HepG2 (cell line): Measurements from ENCODE around the gene GPX2. TPM values are rescaled to one million over a fixed set of nuclear protein-coding genes. Genes with fewer than 3 reads are reported as not detected.

Source experiments
- ATAC-seq: fragments of 200-7000 bp; cut with Tn5 transposase; 3 replicates; pipeline ENCODE4 v1.9.1; 2020; ENCODE audit warnings: mild to moderate bottlenecking, moderate library complexity
- BruUV-seq: library from RNA; stranded (reverse); fragments of 400-500 nt; replicated peaks from 2 replicates; lab custom pipeline; 2021; lab: Mats Ljungman, UMichigan
- CTCF ChIA-PET: fragments of 300-600 bp; formaldehyde crosslinking; extraction: SDS; loops from one replicate; lab custom pipeline; 2021; ENCODE audit warnings: low total read pairs, inconsistent platforms, low intra/inter-chr PET ratio; lab: Yijun Ruan, JAX
- POLR2A ChIA-PET: fragments of 350-600 bp; sonication (Branson Sonifier 250); formaldehyde crosslinking; loops from one replicate; lab custom pipeline; 2020; ENCODE audit warnings: antibody characterized with exemption, inconsistent platforms; lab: Yijun Ruan, JAX
- DNase-seq: peaks from one replicate; pipeline ENCODE4 v3.0.0-alpha.2; 2015; ENCODE audit warnings: low spot score
- FAIRE-seq: peaks from 3 replicates; lab custom pipeline; 2011; peaks lifted over from hg19 to GRCh38; lab: Jason Lieb, UNC
- H2AFZ ChIP-seq: one replicate; pipeline ENCODE4 v1.6.1; 2011; ENCODE audit warnings: low read length, inconsistent platforms
- H3K27ac ChIP-seq: fragments of 300-600 bp; 3 replicates; pipeline ENCODE4 v1.8.0; 2011; ENCODE audit warnings: mixed run types, mild to moderate bottlenecking, mixed read lengths, low read length, inconsistent platforms; ENCODE audit not compliant: insufficient read depth; ENCODE audit errors: extremely low read length
- H3K27me3 ChIP-seq, 2 experiments: fragments of 200-600 bp in 1 of 2; 2 replicates in 1 of 2; 3 replicates in 1 of 2; pipeline versions ENCODE4 v1.6.0 to v1.8.0; 2011; ENCODE audit warnings: low read length in 2 of 2, mild to moderate bottlenecking in 2 of 2, moderate library complexity in 2 of 2, inconsistent platforms in 1 of 2; ENCODE audit not compliant: insufficient read depth in 2 of 2, control insufficient read depth in 1 of 2
- H3K36me3 ChIP-seq, 2 experiments: fragments of 200-600 bp in 1 of 2; replicated peaks in 1 of 2; 2 replicates in 1 of 2; 3 replicates in 1 of 2; pipeline versions ENCODE4 v1.5.1 to v1.8.0; 2011; ENCODE audit warnings: low read length in 2 of 2, inconsistent platforms in 1 of 2; ENCODE audit not compliant: insufficient read depth in 2 of 2, control insufficient read depth in 1 of 2
- H3K4me1 ChIP-seq: 2 replicates; pipeline ENCODE4 v1.5.1; 2012; ENCODE audit warnings: low read length, inconsistent platforms; ENCODE audit not compliant: insufficient read depth
- H3K4me2 ChIP-seq: 2 replicates; pipeline ENCODE4 v1.6.0; 2011; ENCODE audit warnings: low read depth, low read length, inconsistent platforms
- H3K4me3 ChIP-seq, 3 experiments: fragments of 200-600 bp in 1 of 3; sonication (generic), shearing (Covaris generic) in 1 of 3; replicated peaks in 1 of 3; 2 replicates each; pipeline ENCODE4 v1.5.1; 2011 to 2016; ENCODE audit warnings: low read length in 3 of 3, inconsistent platforms in 2 of 3, low read depth in 2 of 3, mild to moderate bottlenecking in 2 of 3, control low read depth in 1 of 3, mixed read lengths in 1 of 3; ENCODE audit not compliant: insufficient read depth in 1 of 3
- H3K79me2 ChIP-seq: one replicate; pipeline ENCODE4 v1.6.1; 2011; ENCODE audit warnings: low read length, inconsistent platforms; ENCODE audit not compliant: insufficient read depth
- H3K9ac ChIP-seq: 2 replicates; pipeline ENCODE4 v1.6.0; 2011; ENCODE audit warnings: mild to moderate bottlenecking, low read depth, low read length, inconsistent platforms; ENCODE audit not compliant: insufficient read depth
- H3K9me3 ChIP-seq: 2 replicates; pipeline ENCODE4 v1.5.1; 2012; ENCODE audit warnings: mild to moderate bottlenecking, low read length
- H4K20me1 ChIP-seq: 2 replicates; pipeline ENCODE4 v1.6.0; 2011; ENCODE audit warnings: inconsistent platforms, mild to moderate bottlenecking, low read length, moderate library complexity; ENCODE audit not compliant: insufficient read depth
- MYC ChIP-seq: sonication (generic); formaldehyde crosslinking; IDR thresholded peaks from 2 replicates; pipeline ENCODE4 v1.9.0; 2021; ENCODE audit warnings: missing genetic modification reagents, borderline replicate concordance
- THAP9 ChIP-seq: sonication (generic); formaldehyde crosslinking; IDR thresholded peaks from 2 replicates; pipeline ENCODE4; 2020; ENCODE audit warnings: missing genetic modification reagents, mild to moderate bottlenecking, borderline replicate concordance
- WGBS: methylation state at CpG from one replicate; pipeline ENCODE4 v1.1.6; 2017; ENCODE audit warnings: low lambda C conversion rate; 5-methylcytosine and 5-hydroxymethylcytosine counted together
- in situ Hi-C: cut with HindIII; loops from 2 replicates; pipeline ENCODE4 v1.10.0; 2017; ENCODE audit warnings: low pct_unique_long_range_greater_than_20kb; ENCODE audit not compliant: extremely low pct_ligation_motif_present
- intact Hi-C: fragments of 100-400 bp; cut with micrococcal nuclease; formaldehyde crosslinking; loops from one replicate; pipeline ENCODE4 v1.10.0; 2022; ENCODE audit not compliant: unreplicated experiment
- polyA plus RNA-seq, 8 experiments: library from polyadenylated mRNA; depleted of rRNA in 3 of 8; stranded (reverse) in 7 of 8; unstranded in 1 of 8; fragments of >200 nt; fragmentation: Illumina TruSeq in 4 of 8; extraction: Trizol in 4 of 8; gene quantifications; 2 replicates each; pipeline versions ENCODE4 v1.2.1 to v1.2.3, GENCODE V29; 2011 to 2016; ENCODE audit warnings: low read depth in 4 of 8, missing spikeins in 1 of 8, mixed read lengths in 1 of 8; ENCODE audit not compliant: insufficient read depth in 1 of 8
- total RNA-seq, 5 experiments: library from RNA; depleted of rRNA; stranded (reverse); fragments of >200 nt; fragmentation: Illumina TruSeq; extraction: Trizol; gene quantifications; 2 replicates each; pipeline ENCODE4 v1.2.3, GENCODE V29; 2016; ENCODE audit warnings: low read depth in 1 of 5

The GPX2 gene
- total and polyA plus RNA-seq, 2 of the 13 experiments (the other 11 are each of a cell fraction or from before 2014, with no cell fraction given) = 526 to 674 TPM

GRCh38 chr14:64971491-64971942, 29.0 kb upstream of the GPX2 start:
- H3K79me2 ChIP-seq = no peaks in the 10 kb centered on the region
- CTCF ChIA-PET = no interaction called here
- no peak for ATAC-seq

More at GRCh38 chr14:64971491-64971942, 29.0 kb upstream of the GPX2 start:
- peak overlapping the region; percentile 74 to 79 (median 74); a peak in 5 of 6 replicates for H3K4me3 ChIP-seq
- no TSS peak for BruUV-seq
- POLR2A ChIA-PET = interaction anchor here (1.4 to 2.6 kb wide), 4 partner anchors 15 to 32 kb away, joined by 4 to 13 read pairs (median 6); partner anchors contain the start of genes FNTB and GPX2
- peak overlapping the region; percentile 29; the same call in 1 of the 2 replicates for H3K9ac ChIP-seq
- FAIRE-seq (no peak), DNase-seq (no peak)
- peak; percentile 6; the same call in 1 of the 2 replicates for TF ChIP-seq MYC (CRISPR knock-in tag)
- no peak for TF ChIP-seq THAP9
- H3K36me3 ChIP-seq = no peaks in the 10 kb centered on the region
- H3K27ac ChIP-seq = no peak overlapping the region
- no peak overlapping the region for H2AFZ ChIP-seq
- intact Hi-C loops = no loop called here
- no peaks in the 10 kb centered on the region for H3K9me3 ChIP-seq
- WGBS = 26% methylated on average over 8 of the region's 31 CpGs
- peak overlapping the region; percentile 92 for H3K4me2 ChIP-seq
- no peaks in the 10 kb centered on the region for H4K20me1 ChIP-seq
- no peaks in the 10 kb centered on the region; a peak in 1 of 5 replicates for H3K27me3 ChIP-seq
- H3K4me1 ChIP-seq = peaks cover 31% of the 10 kb centered on the region
- in situ Hi-C loops = no loop called here
